WTC11 (cell line): ENCODE data around the gene POLR2C. TPM values are rescaled to one million over a fixed set of nuclear protein-coding genes. Genes with fewer than 3 reads are reported as not detected.

Source experiments
- ATAC-seq: fragments of 200-7000 bp; cut with Tn5 transposase; 2 replicates; pipeline ENCODE4 v1.10.0; 2021; ENCODE audit warnings: mild to moderate bottlenecking, moderate library complexity
- CTCF ChIA-PET: fragments of 300-600 bp; sonication (Branson Sonifier 250); formaldehyde crosslinking; loops from one replicate; lab custom pipeline; 2021; ENCODE audit warnings: antibody characterized with exemption; lab: Charles Lee
- POLR2A ChIA-PET: fragments of 350-600 bp; sonication (Branson Sonifier 250); formaldehyde crosslinking; loops from one replicate; lab custom pipeline; 2021; ENCODE audit warnings: antibody characterized with exemption; lab: Charles Lee
- DNase-seq: peaks from one replicate; pipeline ENCODE4 v3.0.0; 2021; ENCODE audit warnings: low spot score
- H3K27ac Mint-ChIP-seq: 2 replicates; pipeline ENCODE4 v1.8.0; 2021; ENCODE audit warnings: mixed read lengths
- H3K27me3 Mint-ChIP-seq: 2 replicates; pipeline ENCODE4 v1.8.0; 2021; ENCODE audit warnings: low read depth, mild to moderate bottlenecking, moderate library complexity, mixed read lengths
- H3K36me3 Mint-ChIP-seq: 2 replicates; pipeline ENCODE4 v1.8.0; 2021; ENCODE audit warnings: mixed read lengths
- H3K4me1 Mint-ChIP-seq: 2 replicates; pipeline ENCODE4 v1.8.0; 2022; ENCODE audit warnings: mixed read lengths
- H3K4me3 Mint-ChIP-seq: 2 replicates; pipeline ENCODE4 v1.8.0; 2021; ENCODE audit warnings: mild to moderate bottlenecking, moderate library complexity, mixed read lengths
- H3K9me3 Mint-ChIP-seq: 2 replicates; pipeline ENCODE4 v1.8.0; 2021; ENCODE audit warnings: mixed read lengths
- AR ChIP-seq: fragments of 250-450 bp; sonication (Bioruptor Pico); IDR thresholded peaks from 2 replicates; pipeline ENCODE4 v1.9.0; 2021; ENCODE audit warnings: mild to moderate bottlenecking
- ATF1 ChIP-seq: sonication (generic); formaldehyde crosslinking; IDR thresholded peaks from 2 replicates; pipeline ENCODE4 v1.8.1; 2023; ENCODE audit warnings: mild to moderate bottlenecking, moderate library complexity, missing genetic modification reagents
- CBFB ChIP-seq: sonication (generic); formaldehyde crosslinking; IDR thresholded peaks from 2 replicates; pipeline ENCODE4 v1.8.1; 2022; ENCODE audit warnings: mild to moderate bottlenecking, low read depth, missing genetic modification reagents
- CDX4 ChIP-seq: fragments of 250-450 bp; sonication (Bioruptor Pico); IDR thresholded peaks from 2 replicates; pipeline ENCODE4 v1.9.0; 2021; ENCODE audit warnings: moderate library complexity, mild to moderate bottlenecking, inconsistent platforms, borderline replicate concordance
- CTCF ChIP-seq: fragments of 200-600 bp; IDR thresholded peaks from 2 replicates; pipeline ENCODE4 v1.8.0; 2022; ENCODE audit warnings: antibody characterized with exemption
- E2F1 ChIP-seq: sonication (generic); formaldehyde crosslinking; IDR thresholded peaks from 2 replicates; pipeline ENCODE4 v1.8.0; 2022; ENCODE audit warnings: mild to moderate bottlenecking, missing genetic modification reagents
- ETV6 ChIP-seq: sonication (generic); formaldehyde crosslinking; IDR thresholded peaks from 2 replicates; pipeline ENCODE4 v1.8.1; 2022; ENCODE audit warnings: mild to moderate bottlenecking, missing genetic modification reagents
- FOXJ3 ChIP-seq: sonication (generic); formaldehyde crosslinking; IDR thresholded peaks from 2 replicates; pipeline ENCODE4 v1.9.0; 2021; ENCODE audit warnings: missing genetic modification reagents, mild to moderate bottlenecking, borderline replicate concordance
- GABPB1 ChIP-seq: sonication (generic); formaldehyde crosslinking; IDR thresholded peaks from 2 replicates; pipeline ENCODE4 v1.8.1; 2023; ENCODE audit warnings: mild to moderate bottlenecking, missing genetic modification reagents
- JAZF1 ChIP-seq: fragments of 250-450 bp; sonication (Bioruptor Pico); IDR thresholded peaks from 2 replicates; pipeline ENCODE4 v1.9.0; 2021; ENCODE audit warnings: moderate library complexity, mild to moderate bottlenecking, inconsistent platforms
- MAX ChIP-seq: sonication (generic); formaldehyde crosslinking; IDR thresholded peaks from 2 replicates; pipeline ENCODE4 v1.8.0; 2022; ENCODE audit warnings: mild to moderate bottlenecking, missing genetic modification reagents
- MXD4 ChIP-seq: fragments of 250-450 bp; sonication (Bioruptor Pico); IDR thresholded peaks from 2 replicates; pipeline ENCODE4 v1.8.0; 2021; ENCODE audit warnings: mild to moderate bottlenecking, moderate library complexity, borderline replicate concordance
- NFE2L1 ChIP-seq: sonication (generic); formaldehyde crosslinking; IDR thresholded peaks from 2 replicates; pipeline ENCODE4 v1.8.1; 2023; ENCODE audit warnings: missing genetic modification reagents
- NR3C1 ChIP-seq: sonication (generic); formaldehyde crosslinking; conservative IDR thresholded peaks from 2 replicates; pipeline ENCODE4 v1.8.1; 2023; ENCODE audit warnings: low read depth, mild to moderate bottlenecking, missing genetic modification reagents
- SP1 ChIP-seq: sonication (generic); formaldehyde crosslinking; conservative IDR thresholded peaks from 2 replicates; pipeline ENCODE4 v1.8.1; 2022; ENCODE audit warnings: missing genetic modification reagents
- TCF7 ChIP-seq: sonication (generic); formaldehyde crosslinking; IDR thresholded peaks from 2 replicates; pipeline ENCODE4 v1.8.0; 2022; ENCODE audit warnings: mild to moderate bottlenecking, low read depth, missing genetic modification reagents, moderate library complexity
- ZBTB21 ChIP-seq: sonication (generic); formaldehyde crosslinking; IDR thresholded peaks from 2 replicates; pipeline ENCODE4 v1.8.1; 2023; ENCODE audit warnings: mild to moderate bottlenecking, missing genetic modification reagents, borderline replicate concordance
- ZNF138 ChIP-seq: sonication (generic); formaldehyde crosslinking; conservative IDR thresholded peaks from 2 replicates; pipeline ENCODE4 v1.8.1; 2022; ENCODE audit warnings: mild to moderate bottlenecking, moderate library complexity, missing genetic modification reagents
- ZNF317 ChIP-seq: sonication (generic); formaldehyde crosslinking; IDR thresholded peaks from 2 replicates; pipeline ENCODE4 v1.8.1; 2023; ENCODE audit warnings: low read depth, mild to moderate bottlenecking, moderate library complexity, missing genetic modification reagents, borderline replicate concordance
- ZSCAN18 ChIP-seq: fragments of 250-450 bp; sonication (Bioruptor Pico); IDR thresholded peaks from 2 replicates; pipeline ENCODE4 v2.1.2; 2022; ENCODE audit warnings: mild to moderate bottlenecking, moderate library complexity
- total RNA-seq: library from RNA; stranded (reverse); gene quantifications from 3 replicates; pipeline ENCODE4 v1.2.3, GENCODE V29; 2021

The POLR2C gene
- total RNA-seq, 1 experiment from 2014 or later: 75.4 TPM

GRCh38 chr16:57513371-57514102 is 51.1 kb downstream of the POLR2C start (continued):
- TF ChIP-seq AR (CRISPR knock-in tag) (no peak), SP1 (CRISPR knock-in tag) (no peak)

- POLR2A ChIA-PET: no interaction called here
- H3K4me1 Mint-ChIP-seq: peaks cover 13% of the 10 kb centered on the region; the same call in 1 of the 2 replicates
These were observed 51.9 kb downstream of the POLR2C start for GRCh38 chr16:57514371-57514770.

GRCh38 chr16:57514791-57515600 is 52.5 kb downstream of the POLR2C start:
- H3K36me3 Mint-ChIP-seq: no peaks in the 10 kb centered on the region
- ChIA-PET CTCF (interaction anchor here (1.1 to 5.8 kb wide), 3 partner anchors 38 to 53 kb away, joined by 4 to 80 read pairs (median 5); partner anchors contain the start of gene POLR2C), POLR2A (no interaction called here)
- no peak for DNase-seq
- peaks cover 13% of the 10 kb centered on the region; the same call in 1 of the 2 replicates for H3K4me1 Mint-ChIP-seq
- no peaks in the 10 kb centered on the region for H3K9me3 Mint-ChIP-seq
- H3K4me3 Mint-ChIP-seq: no peak overlapping the region
- H3K27me3 Mint-ChIP-seq: no peaks in the 10 kb centered on the region
- no peak overlapping the region for H3K27ac Mint-ChIP-seq
- ATAC-seq: peak; percentile 38
- TF ChIP-seq ZSCAN18 (CRISPR knock-in tag) (no peak), CDX4 (CRISPR knock-in tag) (no peak), E2F1 (CRISPR knock-in tag) (no peak)

More at GRCh38 chr16:57514371-57514770, 51.9 kb downstream of the POLR2C start:
- Mint-ChIP-seq H3K36me3 (no peaks in the 10 kb centered on the region), H3K27ac (no peak overlapping the region), H3K27me3 (no peaks in the 10 kb centered on the region), H3K4me3 (no peak overlapping the region), H3K9me3 (no peaks in the 10 kb centered on the region)
- no peak for DNase-seq
- CTCF ChIA-PET: interaction anchor here (1.1 to 1.3 kb wide), 2 partner anchors 38 to 52 kb away, joined by 4 to 5 read pairs; partner anchors contain the start of gene POLR2C
- TF ChIP-seq MXD4 (CRISPR knock-in tag): no peak
- TF ChIP-seq ZNF317 (CRISPR knock-in tag): no peak
- TF ChIP-seq ZBTB21 (CRISPR knock-in tag): no peak
- TF ChIP-seq NR3C1 (CRISPR knock-in tag): no peak
- TF ChIP-seq GABPB1 (CRISPR knock-in tag): no peak
- no peak for TF ChIP-seq ATF1 (CRISPR knock-in tag)
- no peak for TF ChIP-seq ZNF138 (CRISPR knock-in tag)
- no peak for TF ChIP-seq MAX (CRISPR knock-in tag)
- TF ChIP-seq CTCF: no peak
- no peak for TF ChIP-seq FOXJ3 (CRISPR knock-in tag)
- TF ChIP-seq JAZF1: no peak
- no peak for TF ChIP-seq NFE2L1 (CRISPR knock-in tag)
- TF ChIP-seq ETV6 (CRISPR knock-in tag): no peak
- no peak for TF ChIP-seq CBFB (CRISPR knock-in tag)
- no peak for TF ChIP-seq TCF7 (CRISPR knock-in tag)
- TF ChIP-seq E2F1 (CRISPR knock-in tag): no peak
- ATAC-seq: no peak
